Stimulated activated CD8-positive, alpha-beta memory T cell treated with anti-CD3 and anti-CD28 coated beads, Interleukin-12 subunit alpha, Interleukin-12 subunit beta, amount 100 ng/mL, for 24 hours (primary cell): ENCODE results near the gene GMIP.
"Not testable (repeated sequence)": the region's sequence is repeated elsewhere in the genome, so short reads cannot be mapped to it uniquely, and the experiment has no call there.

ENCODE experiments used
- DNase-seq: peaks from one replicate; pipeline ENCODE4 v3.0.0-alpha.2; 2020; ENCODE audit errors: extremely low read depth

The GMIP gene

DNA sequence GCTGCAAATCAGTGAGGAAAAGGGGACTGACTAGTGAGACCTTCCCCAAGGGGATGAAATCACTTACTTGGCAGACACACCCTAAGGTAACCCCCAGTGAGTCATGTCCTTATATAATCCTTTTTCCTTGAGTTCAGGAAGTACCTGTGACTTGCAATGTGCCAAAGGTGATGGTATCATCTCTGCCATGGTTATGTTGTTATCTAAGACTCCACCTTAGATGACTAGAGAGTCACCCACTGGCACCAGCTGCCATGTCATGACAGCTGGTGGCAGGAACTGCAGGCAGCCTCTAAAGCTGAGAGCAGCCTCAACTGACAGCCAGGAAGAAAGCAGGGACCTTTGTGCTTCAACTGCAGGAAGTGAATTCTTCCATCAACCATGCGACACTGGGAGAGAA lies 37.4 kb downstream of the GMIP start:
- DNase-seq, result no peak

DNA sequence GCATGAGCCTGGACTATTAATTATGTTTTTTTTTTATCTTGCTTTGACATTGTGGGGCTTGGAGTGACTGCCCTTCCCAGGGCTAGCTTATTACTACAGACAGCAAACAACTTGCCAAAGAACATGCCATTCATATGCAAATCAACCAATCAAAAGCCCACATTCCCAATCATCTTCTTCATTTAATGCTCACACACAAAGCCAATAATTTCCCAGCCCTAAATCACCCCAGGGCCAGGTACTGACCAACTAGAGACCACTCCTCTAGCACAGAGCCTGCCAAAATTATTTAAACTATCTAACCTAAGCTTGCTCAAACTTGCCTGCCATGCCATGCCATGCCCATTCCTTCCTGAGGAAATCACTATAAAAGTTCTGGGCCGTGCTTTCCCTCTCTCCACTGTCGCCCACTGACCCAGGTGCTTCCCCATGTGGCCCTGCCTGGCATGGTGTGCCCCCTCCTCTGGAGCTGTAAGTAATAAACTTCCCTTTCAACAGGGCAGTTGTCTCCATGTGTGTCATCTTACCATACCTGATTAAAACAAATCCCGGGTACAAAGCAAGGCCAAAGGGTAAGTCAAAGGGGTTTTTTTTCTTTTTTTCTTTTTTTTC lies 40.6 kb downstream of the GMIP start:
- DNase-seq, result no peak

DNA sequence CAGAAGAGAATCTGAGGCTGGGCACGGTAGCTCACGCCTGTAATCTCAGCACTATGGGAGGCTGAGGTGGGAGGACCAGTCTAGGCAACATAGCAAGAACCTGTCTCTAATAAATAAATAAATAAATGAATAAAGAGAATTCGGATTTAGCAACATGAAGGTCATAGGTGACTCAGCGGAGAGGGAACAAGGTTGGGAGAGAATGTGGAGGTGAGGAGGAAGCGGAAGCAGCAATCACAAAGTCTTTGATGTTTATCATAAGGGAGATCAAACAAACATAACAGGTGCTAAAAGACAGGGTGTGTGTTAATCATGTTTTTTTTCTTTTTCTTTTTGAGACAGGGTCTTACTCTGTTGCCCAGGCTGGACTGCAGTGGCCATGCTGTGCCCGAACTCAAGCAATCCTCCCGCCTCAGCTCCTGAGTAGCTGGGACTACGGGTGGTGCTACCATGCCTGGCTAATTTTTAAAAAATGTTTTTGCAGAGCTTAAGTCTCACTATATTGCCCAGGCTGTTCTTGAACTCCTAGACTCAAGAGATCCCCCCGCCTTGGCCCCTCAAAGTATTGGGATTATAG lies 41.2 kb downstream of the GMIP start:
- DNase-seq, result no peak

DNA sequence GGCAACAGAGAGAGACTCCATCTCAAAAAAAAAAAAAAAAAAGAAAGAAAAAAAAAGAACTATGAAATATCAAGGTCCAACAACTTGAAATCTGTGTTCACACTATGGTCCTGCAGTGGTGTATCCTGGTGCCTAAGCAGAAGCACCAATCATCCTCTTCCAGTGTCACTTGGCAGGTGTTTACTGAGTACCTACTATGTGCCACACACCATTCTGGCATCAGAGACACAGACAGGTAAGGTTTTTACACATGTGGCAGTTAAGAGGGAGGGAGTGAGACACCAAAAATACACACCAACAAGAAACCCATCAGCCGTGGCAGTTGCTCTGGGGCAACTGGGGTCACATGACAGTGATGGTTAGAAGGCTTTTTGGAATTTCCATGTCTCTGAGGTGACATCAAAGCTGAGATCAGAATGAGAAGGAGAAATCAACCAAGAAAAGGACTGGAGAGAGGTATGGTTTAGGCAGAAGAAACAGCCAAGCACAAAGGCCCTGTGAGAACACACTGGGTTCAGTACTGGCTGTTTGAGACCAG lies 42.6 kb downstream of the GMIP start:
- DNase-seq, result no peak

DNA sequence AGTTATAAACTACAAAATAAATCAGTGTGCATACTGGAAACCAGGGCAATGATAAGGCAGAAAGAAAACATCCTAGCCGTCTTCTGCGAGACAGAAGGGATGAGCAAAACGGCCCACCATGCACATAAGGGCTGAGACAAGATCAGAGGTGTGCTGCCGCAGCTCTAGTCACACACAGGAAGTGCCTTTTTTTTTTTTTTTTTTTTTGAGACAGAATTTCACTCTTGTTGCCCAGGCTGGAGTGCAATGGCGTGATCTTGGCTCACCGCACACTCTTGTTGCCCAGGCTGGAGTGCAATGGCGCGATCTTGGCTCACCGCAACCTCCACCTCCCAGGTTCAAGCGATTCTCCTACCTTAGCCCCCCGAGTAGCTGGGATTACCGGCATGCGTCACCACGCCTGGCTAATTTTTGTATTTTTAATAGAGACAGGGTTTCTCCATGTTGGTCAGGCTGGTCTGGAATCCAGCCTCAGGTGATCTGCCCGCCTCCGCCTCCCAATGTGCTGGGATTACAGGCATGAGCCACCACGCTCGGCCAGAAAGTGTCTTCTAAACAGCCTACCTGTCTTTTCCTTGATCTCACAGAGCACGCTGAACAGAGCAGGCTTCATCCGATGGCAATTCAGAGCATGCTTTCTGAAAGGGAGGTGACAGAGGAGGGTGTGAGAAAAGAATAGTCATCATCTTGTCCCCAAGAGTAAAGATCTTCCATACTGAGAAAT lies 44.6 kb downstream of the GMIP start:
- not testable (repeated sequence) for DNase-seq

DNA sequence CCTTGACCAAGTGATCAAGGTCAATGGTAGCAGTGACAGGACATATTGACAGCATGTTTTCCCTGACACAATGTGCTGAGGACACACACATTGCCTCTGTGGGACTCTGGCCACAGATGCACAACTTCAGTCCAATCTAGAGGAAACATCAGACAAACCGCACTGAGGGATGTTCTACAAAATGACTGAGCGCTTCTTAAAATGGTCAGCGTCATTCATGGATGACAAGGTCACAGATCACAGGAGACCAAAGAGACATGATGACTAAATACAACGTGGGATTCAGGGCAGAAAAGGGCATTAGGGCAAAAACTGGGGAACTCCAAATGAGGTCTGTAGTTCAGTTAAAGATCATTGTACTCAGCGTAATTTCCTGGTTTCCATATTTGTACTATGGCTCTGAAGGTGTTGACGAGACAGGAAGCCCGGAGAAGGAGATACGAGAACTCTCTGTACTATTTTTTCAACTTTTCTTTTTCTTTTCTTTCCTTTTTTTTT lies 45.6 kb downstream of the GMIP start:
- DNase-seq, result no peak

DNA sequence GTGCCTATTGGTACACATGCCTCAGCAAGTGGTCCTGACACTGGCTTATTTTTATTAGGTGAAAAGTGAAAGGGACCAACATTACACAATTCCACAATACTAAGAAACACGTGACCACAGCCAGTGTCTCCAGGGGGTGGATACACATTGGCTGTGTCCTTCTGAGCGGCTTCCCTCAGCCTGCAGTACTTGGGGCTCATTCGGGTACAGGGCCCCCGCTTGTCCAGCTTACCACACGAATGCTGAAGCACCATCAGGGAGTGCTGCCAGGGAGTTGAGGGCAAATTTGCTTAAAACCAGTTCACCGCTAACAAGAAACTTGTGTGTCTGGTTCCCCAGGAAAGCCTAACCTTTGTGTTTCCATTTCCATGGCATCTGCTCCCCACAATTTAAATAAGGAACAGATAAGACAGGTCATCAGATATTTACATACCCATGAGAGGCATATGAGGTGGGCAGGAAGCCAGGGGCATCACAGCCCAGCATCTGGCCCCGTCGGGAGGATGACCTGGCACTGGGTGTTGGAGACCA lies 48.2 kb downstream of the GMIP start:
- DNase-seq, result no peak

DNA sequence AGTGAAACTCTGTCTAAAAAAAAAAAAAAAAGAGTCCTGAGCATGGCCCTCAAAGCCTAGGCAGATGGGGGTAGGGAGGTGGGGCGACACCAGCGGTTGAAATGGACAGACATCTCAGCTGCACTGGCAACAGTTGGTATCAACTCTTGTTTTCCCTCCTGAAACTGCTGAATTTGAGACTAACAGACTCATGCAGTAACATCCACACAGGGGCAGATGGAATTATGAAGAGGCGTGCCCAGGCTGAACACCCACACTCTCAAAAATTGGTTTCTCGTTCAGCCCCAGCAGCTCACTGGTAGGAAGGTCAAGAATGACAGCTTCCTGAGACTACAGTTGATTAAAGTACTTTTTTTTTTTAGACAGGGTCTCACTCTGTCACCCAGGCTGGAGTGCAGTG lies 49.1 kb downstream of the GMIP start:
- no peak for DNase-seq

DNA sequence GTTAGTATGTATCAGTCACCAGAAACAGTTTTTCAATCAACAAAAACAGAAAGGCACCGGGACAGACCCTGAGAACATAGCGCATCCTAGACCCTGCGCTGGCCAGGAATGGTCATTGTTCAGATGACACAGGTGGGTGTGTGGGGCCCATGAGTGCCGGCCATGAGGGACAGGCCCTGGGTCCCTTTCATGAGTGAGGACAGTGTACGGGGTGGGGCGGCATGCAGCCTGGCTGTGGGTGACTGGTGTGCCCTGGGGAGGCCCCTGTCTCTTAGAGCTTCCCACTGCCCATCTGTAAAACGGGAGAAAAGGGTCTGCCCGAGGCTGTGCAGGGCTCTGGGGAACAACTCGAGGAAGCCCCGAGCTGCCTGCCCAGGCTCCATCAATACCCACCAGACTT lies 50.8 kb downstream of the GMIP start:
- DNase-seq, result no peak

DNA sequence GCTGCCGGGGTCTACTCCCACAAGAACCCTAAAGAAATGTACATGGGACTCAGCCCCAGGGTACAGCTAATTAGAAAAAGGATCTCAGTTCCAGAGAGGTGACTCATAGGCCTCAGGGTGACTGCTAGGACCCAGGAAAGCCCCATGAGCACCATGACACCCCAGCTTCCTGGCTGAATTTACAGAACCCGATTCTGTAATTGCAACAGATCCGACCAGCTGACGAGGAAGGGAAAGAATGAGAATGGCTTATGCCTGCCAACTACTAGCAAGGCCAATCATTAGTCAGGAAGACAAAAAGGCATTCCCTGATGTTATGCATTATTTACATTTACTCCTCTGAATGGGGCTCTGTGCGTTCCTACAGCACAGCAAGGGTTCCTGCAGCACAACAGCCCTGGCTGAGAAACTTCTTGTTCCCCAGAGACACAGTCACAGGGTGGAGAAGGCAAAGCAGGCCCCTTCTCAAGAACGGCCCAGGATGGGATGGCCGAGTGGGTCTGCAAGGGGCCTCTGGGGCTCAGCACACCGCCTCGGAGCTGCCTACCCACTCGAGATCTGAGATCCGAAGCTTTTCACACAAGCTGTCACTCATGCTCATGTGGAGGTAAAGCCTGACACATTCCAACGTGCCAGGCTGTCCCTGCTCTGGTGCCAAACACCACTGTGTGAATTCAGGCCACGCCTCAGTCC lies 52.2 kb downstream of the GMIP start:
- DNase-seq, result peak; percentile 42

DNA sequence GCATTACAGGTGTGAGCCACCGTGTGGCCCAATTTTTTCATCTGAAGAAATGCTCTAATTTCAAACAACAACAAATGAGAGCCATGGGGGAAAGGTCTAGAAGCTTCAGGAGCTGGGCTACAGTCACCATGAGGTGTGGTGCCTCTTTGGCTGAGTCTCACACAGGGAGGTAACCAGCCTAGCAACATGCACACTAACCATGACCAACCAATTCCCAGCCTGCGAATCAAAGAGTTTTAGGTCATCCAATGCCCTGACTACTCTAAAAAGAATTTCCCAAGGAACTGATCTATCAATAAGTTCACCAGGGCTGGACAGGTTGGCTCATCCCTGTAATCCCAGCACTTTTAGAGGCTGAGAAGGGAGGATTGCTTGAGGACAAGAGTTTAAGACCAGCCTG lies 54.9 kb downstream of the GMIP start:
- DNase-seq, result no peak

DNA sequence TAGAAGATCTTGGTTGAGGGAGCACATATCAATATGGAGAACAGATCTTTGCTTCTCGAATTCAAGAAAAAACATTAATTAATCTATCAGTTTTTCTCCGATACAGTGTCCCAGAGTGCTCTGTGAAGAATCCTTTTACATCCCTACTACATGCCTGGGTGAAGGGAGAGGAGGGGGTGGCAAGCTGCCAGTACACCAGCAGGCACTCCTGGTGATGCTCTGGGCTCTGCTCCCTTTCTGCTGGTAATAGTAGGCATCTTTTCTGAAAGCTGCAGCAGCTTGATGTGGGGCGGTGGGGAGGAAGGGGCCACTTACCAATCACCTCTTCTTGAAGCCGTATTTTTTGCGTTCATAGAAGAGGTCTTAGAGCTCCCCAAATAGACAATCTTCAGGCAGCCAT lies 55.7 kb downstream of the GMIP start:
- DNase-seq, result no peak

DNA sequence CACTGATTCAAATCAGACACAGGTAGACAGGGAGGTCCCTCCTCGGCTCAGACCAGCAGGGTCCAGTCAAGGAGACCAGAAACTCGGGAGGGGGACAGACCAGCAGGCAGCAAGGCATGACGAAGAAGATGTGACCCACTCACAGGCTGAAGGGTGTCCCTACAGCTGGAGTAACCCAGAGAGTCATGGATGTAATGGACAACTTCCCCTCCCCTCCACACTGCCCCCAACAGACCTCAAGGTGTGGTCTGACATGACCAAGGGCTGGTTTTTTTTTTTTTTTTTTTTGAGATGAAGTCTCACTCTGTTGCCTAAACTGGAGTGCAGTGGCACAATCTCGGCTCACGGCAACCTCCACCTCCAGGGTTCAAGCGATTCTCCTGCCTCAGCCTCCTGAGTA lies 59.1 kb downstream of the GMIP start:
- no peak for DNase-seq

DNA sequence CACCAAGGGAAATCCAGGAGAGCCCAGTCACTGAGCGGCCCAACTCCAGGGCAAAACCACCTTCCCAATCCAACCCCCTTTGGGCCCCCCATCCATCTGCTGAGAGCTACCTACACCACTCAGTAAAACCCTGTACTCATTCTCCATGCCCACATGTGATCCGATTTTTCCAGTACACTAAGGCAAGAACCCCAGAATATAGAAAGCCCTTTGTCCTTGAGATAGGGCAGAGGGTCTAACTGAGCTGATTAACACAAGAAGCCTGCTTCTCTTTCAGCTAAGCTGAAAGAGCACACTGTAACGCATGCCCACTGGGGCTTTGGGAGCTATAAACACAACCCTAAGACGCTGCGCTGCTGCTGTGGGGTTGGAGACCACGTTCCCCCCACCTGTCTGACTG lies 61.0 kb downstream of the GMIP start:
- DNase-seq, result no peak

DNA sequence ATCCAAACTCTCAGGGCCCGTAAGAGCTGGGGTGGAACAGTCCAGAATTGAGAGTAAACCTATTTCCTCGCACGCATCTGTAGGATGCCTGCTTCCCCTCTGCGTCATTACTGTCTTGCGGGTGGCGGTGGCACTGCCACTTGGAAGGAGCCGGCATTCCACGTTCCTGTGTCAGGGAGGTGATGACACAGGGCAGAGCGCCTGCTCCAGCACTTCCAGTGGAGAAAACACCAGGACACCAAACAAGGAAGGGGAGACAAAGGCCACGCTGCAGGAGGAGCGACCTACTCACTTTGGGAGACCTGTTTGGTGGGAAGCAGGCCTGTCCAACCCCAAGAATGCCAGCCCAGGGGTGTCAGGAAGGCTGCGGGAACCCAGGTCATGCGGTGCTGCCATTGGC lies 62.1 kb downstream of the GMIP start:
- DNase-seq, result no peak

DNA sequence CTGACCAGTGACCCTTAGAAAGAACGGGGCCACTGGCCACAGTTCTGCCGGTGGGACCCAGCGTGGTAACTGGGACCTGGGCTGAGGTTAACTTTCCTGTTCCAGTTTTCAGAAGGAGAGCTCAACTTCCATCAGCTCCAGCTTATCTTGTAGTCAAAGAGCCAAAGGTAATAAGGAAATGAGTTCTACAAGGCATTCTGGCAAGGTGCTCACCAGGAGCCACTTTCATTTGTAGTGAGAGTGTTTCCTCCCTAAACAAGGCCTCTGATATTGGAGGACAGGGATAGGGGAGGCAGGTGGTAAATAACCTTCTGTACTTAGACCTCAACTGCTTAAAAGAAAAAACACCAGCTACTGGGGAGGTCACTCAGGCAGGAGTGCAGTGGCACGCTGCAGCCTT lies 63.0 kb downstream of the GMIP start:
- DNase-seq, result no peak

DNA sequence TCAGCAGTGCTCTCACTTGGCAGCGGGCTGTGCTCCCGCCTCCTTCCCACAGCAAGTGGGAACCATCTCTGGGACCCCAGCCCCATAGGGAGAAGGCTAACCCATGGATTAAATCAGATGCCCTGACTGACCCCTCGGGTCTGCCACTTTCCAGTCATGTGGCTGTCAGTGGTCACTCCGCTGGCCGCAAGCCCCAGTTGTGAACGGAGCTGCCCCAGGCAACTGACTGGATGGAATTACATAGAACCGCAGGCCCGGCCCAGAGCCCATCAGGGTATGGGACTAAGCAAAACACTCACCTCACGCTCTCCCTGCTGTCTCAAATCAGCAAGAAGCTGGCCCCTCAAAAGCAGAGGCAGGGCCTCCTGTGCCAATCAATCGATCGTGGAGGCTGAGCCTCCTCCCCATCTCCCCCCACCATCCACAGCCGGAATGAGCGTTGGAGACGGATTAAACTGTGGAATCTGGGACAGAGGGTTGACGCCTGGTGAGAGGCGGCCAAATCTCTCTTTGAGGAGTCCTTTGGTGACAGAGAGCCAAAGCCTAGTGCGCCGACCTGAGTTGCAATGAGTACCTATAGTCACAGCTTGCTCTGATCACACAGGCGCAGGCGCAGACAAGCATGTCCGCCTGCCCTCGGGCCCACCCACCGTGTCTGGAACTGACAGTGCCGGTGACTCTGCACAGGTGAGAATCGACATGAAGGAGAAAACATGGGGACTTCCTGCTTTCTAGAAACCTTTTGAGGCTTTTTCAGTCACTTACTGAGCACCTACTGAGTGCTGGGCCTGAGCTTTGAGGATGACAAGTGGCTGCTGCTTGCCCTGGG lies 63.7 kb downstream of the GMIP start:
- DNase-seq, result no peak
